ENCODE results near the gene IFI16. TPM values are rescaled to one million over a fixed set of nuclear protein-coding genes. Genes with fewer than 3 reads are reported as not detected.

Gene IFI16
- total and polyA plus RNA-seq, 2 of the 13 experiments (the other 11 are each of a cell fraction or from before 2014, with no cell fraction given): not detected

GRCh38 chr1:159076438-159077119, 66.9 kb downstream of the IFI16 start, which contains the start of gene AIM2:
Gene AIM2 (minus strand): TSS chr1:159076766. CDS start chr1:159073499, 3,267 bp downstream.
- ATAC-seq: no peak
- H2AFZ ChIP-seq (ENCODE audit: low read length): no peak within 1 kb of the TSS
- no peak within 1 kb of the TSS for H3K4me2 ChIP-seq (ENCODE audit: low read depth, low read length)

More at GRCh38 chr1:159076438-159077119, 66.9 kb downstream of the IFI16 start, which contains the start of gene AIM2:
- Histone ChIP-seq H3K4me3 (replicated peaks in 1 of 3; ENCODE audit: insufficient read depth in 1 of 3, low read depth in 2 of 3, low read length in 3 of 3) (no peak within 1 kb of the TSS), H3K4me1 (ENCODE audit: insufficient read depth, low read length) (no peaks in the 10 kb centered on the region), H3K9me3 (ENCODE audit: low read length) (no peaks in the 10 kb centered on the region), H3K27me3 (ENCODE audit: control insufficient read depth in 1 of 2, insufficient read depth in 2 of 2, low read length in 2 of 2) (no peaks in the 10 kb centered on the region; a peak in 1 of 5 replicates), H3K9ac (ENCODE audit: insufficient read depth, low read depth, low read length) (no peak within 1 kb of the TSS), H3K79me2 (ENCODE audit: insufficient read depth, low read length) (no peaks in the 10 kb centered on the region), H3K27ac (ENCODE audit: extremely low read length, insufficient read depth, low read length) (no peak within 1 kb of the TSS), H4K20me1 (ENCODE audit: insufficient read depth, low read length) (no peaks in the 10 kb centered on the region), H3K36me3 (replicated peaks in 1 of 2; ENCODE audit: control insufficient read depth in 1 of 2, insufficient read depth in 2 of 2, low read length in 2 of 2) (no peaks in the 10 kb centered on the region)
- intact Hi-C loops (cut with micrococcal nuclease; ENCODE audit: unreplicated experiment) (no loop called here), in situ Hi-C loops (cut with HindIII; ENCODE audit: extremely low pct_ligation_motif_present, low pct_unique_long_range_greater_than_20kb) (no loop called here)
- CTCF ChIA-PET (ENCODE audit: low intra/inter-chr PET ratio, low total read pairs): no interaction called here
- FAIRE-seq: no peak
- POLR2A ChIA-PET: no interaction called here
- TF ChIP-seq ATAD3A (CRISPR knock-in tag; IDR thresholded peaks at IDR 0.05): no peak
- no peak for TF ChIP-seq ZNF605 (CRISPR knock-in tag; IDR thresholded peaks at IDR 0.05)
- no peak for TF ChIP-seq MIER2 (CRISPR knock-in tag; IDR thresholded peaks at IDR 0.05)
- TF ChIP-seq HINFP (CRISPR knock-in tag; IDR thresholded peaks at IDR 0.05; ENCODE audit: low read depth): no peak
- no peak for TF ChIP-seq TCF7 (IDR thresholded peaks at IDR 0.05; ENCODE audit: low read depth)
- TF ChIP-seq CEBPG (CRISPR knock-in tag; IDR thresholded peaks at IDR 0.05): no peak
- no peak for TF ChIP-seq NFIB (CRISPR knock-in tag; IDR thresholded peaks at IDR 0.05; ENCODE audit: borderline replicate concordance)
- TF ChIP-seq HDAC6 (IDR thresholded peaks at IDR 0.05; ENCODE audit: low read depth, low read length): no peak
- no peak for TF ChIP-seq RARA (CRISPR knock-in tag; IDR thresholded peaks at IDR 0.05)
- 14% methylated on average over 6 of the region's 6 CpGs for WGBS (ENCODE audit: low lambda C conversion rate)
- no peak for DNase-seq (ENCODE audit: low spot score)
- no TSS peak for BruUV-seq (replicated peaks)

Measured in HepG2 (cell line).